Urinary bladder (tissue), 4 donors: ENCODE data around the gene AMZ2. TPM values are rescaled to one million over a fixed set of nuclear protein-coding genes. Genes with fewer than 3 reads are reported as not detected.
"Not testable (repeated sequence)": the region's sequence is repeated elsewhere in the genome, so short reads cannot be mapped to it uniquely, and the experiment has no call there.

ENCODE experiments used
- DNase-seq: peaks from one replicate; pipeline ENCODE4 v3.0.0-alpha.2; 2015; ENCODE audit errors: extremely low spot score
- H3K27ac ChIP-seq: one replicate; pipeline ENCODE4 v1.5.1; 2013; ENCODE audit warnings: low read depth, mild to moderate bottlenecking, moderate library complexity
- H3K36me3 ChIP-seq: one replicate; pipeline ENCODE4 v1.6.1; 2013; ENCODE audit warnings: mild to moderate bottlenecking, moderate library complexity; ENCODE audit not compliant: insufficient read depth
- H3K4me1 ChIP-seq: one replicate; pipeline ENCODE4 v1.6.1; 2013; ENCODE audit warnings: mild to moderate bottlenecking, moderate library complexity; ENCODE audit not compliant: insufficient read depth
- H3K4me3 ChIP-seq: one replicate; pipeline ENCODE4 v1.5.1; 2013; ENCODE audit warnings: low read depth, low read length
- WGBS: extraction: QIAGEN DNeasy Blood & Tissue Kit; methylation state at CpG from one replicate; pipeline ENCODE4 v1.1.7; 2013; 5-methylcytosine and 5-hydroxymethylcytosine counted together
- polyA plus RNA-seq: library from polyadenylated mRNA; stranded (reverse); fragments of 200-250 nt; gene quantifications from one replicate; pipeline ENCODE4 v1.2.3, GENCODE V29; 2013
- total RNA-seq: library from RNA; depleted of rRNA; stranded (reverse); fragments of >200 nt; gene quantifications from one replicate; pipeline ENCODE4 v1.2.3, GENCODE V29; 2014
- donor health status: healthy with polysubstance abuse.
- donor health status: healthy.

AMZ2 gene
- 45.8 TPM for total RNA-seq
- polyA plus RNA-seq: 54.1 TPM

- WGBS: under 1% methylated on average over 97 of the region's 97 CpGs
- Histone ChIP-seq H3K4me3 (peak within 1 kb of the TSS; percentile 75), H3K27ac (peak within 1 kb of the TSS; percentile 98), H3K4me1 (no peaks in the 10 kb centered on the region), H3K36me3 (no peaks in the 10 kb centered on the region)
- DNase-seq: peak; percentile 78
Measured at GRCh38 chr17:68247445-68248198, at the start of gene AMZ2. AMZ2 (plus strand) TSS chr17:68248043; CDS start chr17:68250188, 2,145 bp downstream.

- DNase-seq: no peak
- no peak overlapping the region for H3K27ac ChIP-seq
- H3K36me3 ChIP-seq: no peaks in the 10 kb centered on the region
- WGBS: 1% methylated on average over 101 of the region's 101 CpGs
- H3K4me3 ChIP-seq: peak overlapping the region; percentile 14
- H3K4me1 ChIP-seq: peaks cover 4% of the 10 kb centered on the region
Measured at GRCh38 chr17:68198931-68199836, 48.7 kb upstream of the AMZ2 start.

GRCh38 chr17:68199837-68200688 lies 47.8 kb upstream of the AMZ2 start:
- no peak for DNase-seq
- H3K27ac ChIP-seq: no peak overlapping the region
- H3K4me1 ChIP-seq: peaks cover 4% of the 10 kb centered on the region

GRCh38 chr17:68200689-68201417 lies 47.0 kb upstream of the AMZ2 start:
- Histone ChIP-seq H3K4me1 (peaks cover 4% of the 10 kb centered on the region), H3K4me3 (no peak overlapping the region), H3K36me3 (no peaks in the 10 kb centered on the region), H3K27ac (no peak overlapping the region)
- DNase-seq: no peak
- 4% methylated on average over 31 of the region's 31 CpGs for WGBS

More at GRCh38 chr17:68199837-68200688, 47.8 kb upstream of the AMZ2 start:
- no peaks in the 10 kb centered on the region for H3K36me3 ChIP-seq
- no peak overlapping the region for H3K4me3 ChIP-seq
- 5% methylated on average over 30 of the region's 30 CpGs for WGBS

GRCh38 chr17:68201418-68201771 lies 46.4 kb upstream of the AMZ2 start:
- 27% methylated on average over 3 of the region's 3 CpGs for WGBS
- not testable (repeated sequence) for H3K36me3 ChIP-seq, H3K27ac ChIP-seq, H3K4me3 ChIP-seq, H3K4me1 ChIP-seq, DNase-seq

GRCh38 chr17:68202321-68202720 lies 45.5 kb upstream of the AMZ2 start:
- not testable (repeated sequence) for H3K27ac ChIP-seq, H3K36me3 ChIP-seq, H3K4me3 ChIP-seq, DNase-seq, H3K4me1 ChIP-seq
- 94% methylated on average over 2 of the region's 2 CpGs for WGBS

GRCh38 chr17:68204736-68205135 lies 43.1 kb upstream of the AMZ2 start:
- peak overlapping the region; percentile 95 for H3K4me3 ChIP-seq
- H3K36me3 ChIP-seq: no peaks in the 10 kb centered on the region
- no peak overlapping the region for H3K27ac ChIP-seq
- no peak for DNase-seq
- WGBS: 5% methylated on average over 22 of the region's 22 CpGs
- no peaks in the 10 kb centered on the region for H3K4me1 ChIP-seq

GRCh38 chr17:68205251-68205807 lies 42.5 kb upstream of the AMZ2 start:
- WGBS: under 1% methylated on average over 66 of the region's 71 CpGs
- Histone ChIP-seq H3K4me3 (peak overlapping the region; percentile 95), H3K4me1 (no peaks in the 10 kb centered on the region), H3K36me3 (no peaks in the 10 kb centered on the region), H3K27ac (peak overlapping the region; percentile 96)
- peak; percentile 83 for DNase-seq

GRCh38 chr17:68205808-68206720 lies 41.8 kb upstream of the AMZ2 start:
- Histone ChIP-seq H3K4me1 (no peaks in the 10 kb centered on the region), H3K36me3 (no peaks in the 10 kb centered on the region), H3K27ac (peak overlapping the region; percentile 96), H3K4me3 (peak overlapping the region; percentile 95)
- 2% methylated on average over 50 of the region's 50 CpGs for WGBS
- DNase-seq: no peak

GRCh38 chr17:68207651-68208253 lies 40.1 kb upstream of the AMZ2 start:
- DNase-seq: no peak
- Histone ChIP-seq H3K36me3 (no peaks in the 10 kb centered on the region), H3K4me3 (no peak overlapping the region), H3K4me1 (no peaks in the 10 kb centered on the region), H3K27ac (no peak overlapping the region)
- 93% methylated on average over 37 of the region's 37 CpGs for WGBS

GRCh38 chr17:68208651-68209050 lies 39.2 kb upstream of the AMZ2 start:
- 92% methylated on average over 19 of the region's 19 CpGs for WGBS
- DNase-seq, H3K27ac ChIP-seq, H3K36me3 ChIP-seq, H3K4me3 ChIP-seq, H3K4me1 ChIP-seq: not testable (repeated sequence)
